ENCODE results near the gene MAST4. TPM values are rescaled to one million over a fixed set of nuclear protein-coding genes. Genes with fewer than 3 reads are reported as not detected.

The MAST4 gene
- total RNA-seq, 1 donor from 2014 or later = 10.5 TPM

DNA sequence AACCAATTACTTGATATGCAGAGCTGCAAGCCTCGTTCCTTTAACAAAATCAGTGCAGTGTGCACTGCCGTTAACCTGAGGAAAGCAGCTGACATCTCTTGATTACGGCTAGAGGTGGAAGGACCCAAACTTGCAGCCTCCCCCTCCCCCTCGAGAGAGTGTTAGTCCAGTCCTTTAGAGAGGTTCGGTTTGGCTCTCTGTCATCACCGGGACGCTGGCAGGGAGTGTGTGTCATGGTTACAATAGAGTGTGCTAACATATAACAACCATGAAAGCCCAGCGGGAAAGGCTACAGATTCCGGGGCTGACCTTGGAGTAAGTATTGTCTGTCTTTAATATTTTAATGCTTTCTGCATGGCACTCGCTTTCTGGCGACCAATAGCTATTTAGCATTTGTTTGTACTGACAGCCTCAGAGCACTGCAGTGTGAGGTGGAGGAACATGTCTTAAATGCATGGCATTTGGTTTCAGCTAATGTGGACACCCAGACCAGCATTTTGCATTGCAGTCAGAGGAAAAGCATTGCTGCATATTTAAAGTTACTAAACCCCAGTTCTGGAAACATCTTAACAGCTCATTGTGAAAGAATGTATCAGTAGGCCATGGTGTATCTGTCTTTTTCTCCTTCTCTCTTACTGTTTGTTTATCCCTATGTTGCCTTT lies 362.9 kb downstream of the MAST4 start:
- Mint-ChIP-seq H3K4me1 (ENCODE audit: unreplicated experiment) (peaks cover 34% of the 10 kb centered on the region), H3K9me3 (ENCODE audit: unreplicated experiment) (no peaks in the 10 kb centered on the region), H3K36me3 (ENCODE audit: unreplicated experiment) (no peaks in the 10 kb centered on the region), H3K27ac (ENCODE audit: unreplicated experiment) (peak overlapping the region; percentile 78), H3K27me3 (ENCODE audit: unreplicated experiment) (no peaks in the 10 kb centered on the region), H3K4me3 (ENCODE audit: unreplicated experiment) (peak overlapping the region; percentile 60)
- no peak for DNase-seq (ENCODE audit: extremely low spot score, unreplicated experiment)
- TF ChIP-seq, protein P1, sequence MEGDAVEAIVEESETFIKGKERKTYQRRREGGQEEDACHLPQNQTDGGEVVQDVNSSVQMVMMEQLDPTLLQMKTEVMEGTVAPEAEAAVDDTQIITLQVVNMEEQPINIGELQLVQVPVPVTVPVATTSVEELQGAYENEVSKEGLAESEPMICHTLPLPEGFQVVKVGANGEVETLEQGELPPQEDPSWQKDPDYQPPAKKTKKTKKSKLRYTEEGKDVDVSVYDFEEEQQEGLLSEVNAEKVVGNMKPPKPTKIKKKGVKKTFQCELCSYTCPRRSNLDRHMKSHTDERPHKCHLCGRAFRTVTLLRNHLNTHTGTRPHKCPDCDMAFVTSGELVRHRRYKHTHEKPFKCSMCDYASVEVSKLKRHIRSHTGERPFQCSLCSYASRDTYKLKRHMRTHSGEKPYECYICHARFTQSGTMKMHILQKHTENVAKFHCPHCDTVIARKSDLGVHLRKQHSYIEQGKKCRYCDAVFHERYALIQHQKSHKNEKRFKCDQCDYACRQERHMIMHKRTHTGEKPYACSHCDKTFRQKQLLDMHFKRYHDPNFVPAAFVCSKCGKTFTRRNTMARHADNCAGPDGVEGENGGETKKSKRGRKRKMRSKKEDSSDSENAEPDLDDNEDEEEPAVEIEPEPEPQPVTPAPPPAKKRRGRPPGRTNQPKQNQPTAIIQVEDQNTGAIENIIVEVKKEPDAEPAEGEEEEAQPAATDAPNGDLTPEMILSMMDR (IDR thresholded peaks at IDR 0.05) = no peak

DNA sequence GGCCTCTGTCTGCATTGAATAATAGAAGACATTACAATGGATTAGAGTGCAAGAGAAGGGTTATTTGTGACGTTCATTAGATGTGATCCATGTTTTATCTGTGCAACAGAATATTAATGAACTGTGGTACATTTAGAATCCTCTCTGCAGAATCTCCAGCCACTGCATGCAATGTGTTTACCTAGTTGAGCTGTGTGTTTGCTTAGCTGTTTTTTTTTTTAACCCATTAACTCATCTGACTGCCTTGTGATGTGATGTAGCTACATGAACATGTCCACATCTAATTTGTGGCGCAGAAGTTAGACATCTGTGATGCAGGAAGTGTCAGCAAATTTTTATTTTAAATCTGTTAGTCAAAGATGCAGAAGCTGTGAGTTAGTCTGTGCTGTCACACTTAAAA lies 363.5 kb downstream of the MAST4 start:
- no peaks in the 10 kb centered on the region for H3K27me3 Mint-ChIP-seq (ENCODE audit: unreplicated experiment)

DNA sequence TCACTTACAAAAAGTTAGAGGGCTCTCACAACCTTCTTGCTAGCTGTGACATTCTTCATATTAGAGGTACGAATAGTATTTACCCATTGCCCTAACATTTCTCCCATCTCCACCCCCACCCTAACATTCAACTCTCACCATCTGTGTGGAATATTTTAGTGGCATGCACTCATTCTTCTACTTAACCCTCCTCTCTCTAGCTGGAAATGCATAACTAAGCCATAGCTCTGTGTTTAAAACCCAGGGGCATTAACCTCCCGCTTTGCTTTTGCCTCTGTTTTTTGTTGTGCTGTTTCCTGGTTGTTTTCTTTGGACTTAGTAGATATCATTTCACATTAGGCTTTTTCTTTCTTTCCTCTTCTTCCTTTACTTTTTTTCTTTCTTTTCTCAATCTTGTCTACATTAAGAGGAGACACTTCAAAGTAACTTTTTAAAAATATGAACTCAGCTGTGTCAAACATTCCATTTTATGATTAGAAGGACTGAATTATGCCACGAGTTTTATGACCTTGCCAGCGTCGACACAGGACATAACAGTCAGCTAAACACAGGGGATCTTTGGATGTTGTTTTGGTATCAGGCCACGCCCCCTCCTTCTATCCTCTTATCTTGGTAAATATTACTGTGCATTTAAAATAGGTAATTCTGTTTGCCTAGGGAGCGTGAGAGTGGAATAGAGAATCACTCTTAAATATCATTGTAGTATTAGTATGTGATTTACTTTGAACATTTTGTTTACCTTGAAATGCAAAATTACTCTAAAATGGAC lies 364.4 kb downstream of the MAST4 start:
- TF ChIP-seq, protein P1 (IDR thresholded peaks at IDR 0.05) = no peak
- peak overlapping the region; percentile 82 for H3K27ac Mint-ChIP-seq (ENCODE audit: unreplicated experiment)
- peak overlapping the region; percentile 54 for H3K4me3 Mint-ChIP-seq (ENCODE audit: unreplicated experiment)
- DNase-seq (ENCODE audit: extremely low spot score, unreplicated experiment) = no peak
- peaks cover 34% of the 10 kb centered on the region for H3K4me1 Mint-ChIP-seq (ENCODE audit: unreplicated experiment)
- no peaks in the 10 kb centered on the region for H3K36me3 Mint-ChIP-seq (ENCODE audit: unreplicated experiment)
- H3K9me3 Mint-ChIP-seq (ENCODE audit: unreplicated experiment) = no peaks in the 10 kb centered on the region
- H3K27me3 Mint-ChIP-seq (ENCODE audit: unreplicated experiment) = no peaks in the 10 kb centered on the region

More for the DNA sequence above, 363.5 kb downstream of the MAST4 start:
- Mint-ChIP-seq H3K36me3 (ENCODE audit: unreplicated experiment) (no peaks in the 10 kb centered on the region), H3K4me1 (ENCODE audit: unreplicated experiment) (peaks cover 34% of the 10 kb centered on the region), H3K9me3 (ENCODE audit: unreplicated experiment) (no peaks in the 10 kb centered on the region), H3K4me3 (ENCODE audit: unreplicated experiment) (peak overlapping the region; percentile 60), H3K27ac (ENCODE audit: unreplicated experiment) (peak overlapping the region; percentile 78)
- no peak for DNase-seq (ENCODE audit: extremely low spot score, unreplicated experiment)
- TF ChIP-seq, protein P1 (IDR thresholded peaks at IDR 0.05) = no peak

DNA sequence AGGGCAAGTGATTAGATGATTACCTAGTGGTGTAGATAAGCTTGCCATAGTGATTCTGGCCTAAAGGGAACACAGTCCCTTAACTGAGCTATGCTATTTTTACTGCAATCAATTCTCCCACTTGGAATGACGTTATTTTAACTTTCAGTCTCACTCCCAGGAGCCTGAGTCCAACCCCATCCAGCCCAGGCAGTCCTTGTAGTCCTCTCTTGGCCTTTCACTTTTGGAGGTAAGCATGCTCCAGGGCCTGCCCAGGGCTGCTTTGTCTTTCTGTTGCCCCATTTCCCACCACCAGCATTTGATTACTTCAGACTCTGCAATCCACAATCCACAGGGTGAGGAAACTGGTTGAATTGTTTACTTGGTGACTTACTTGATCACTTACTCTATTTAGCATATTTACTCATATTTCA lies 367.4 kb downstream of the MAST4 start:
- Mint-ChIP-seq H3K9me3 (ENCODE audit: unreplicated experiment) (no peaks in the 10 kb centered on the region), H3K4me3 (ENCODE audit: unreplicated experiment) (no peak overlapping the region), H3K27me3 (ENCODE audit: unreplicated experiment) (no peaks in the 10 kb centered on the region), H3K4me1 (ENCODE audit: unreplicated experiment) (peaks cover 26% of the 10 kb centered on the region), H3K27ac (ENCODE audit: unreplicated experiment) (no peak overlapping the region), H3K36me3 (ENCODE audit: unreplicated experiment) (no peaks in the 10 kb centered on the region)
- DNase-seq (ENCODE audit: extremely low spot score, unreplicated experiment) = no peak
- TF ChIP-seq, protein P1 (IDR thresholded peaks at IDR 0.05) = no peak

DNA sequence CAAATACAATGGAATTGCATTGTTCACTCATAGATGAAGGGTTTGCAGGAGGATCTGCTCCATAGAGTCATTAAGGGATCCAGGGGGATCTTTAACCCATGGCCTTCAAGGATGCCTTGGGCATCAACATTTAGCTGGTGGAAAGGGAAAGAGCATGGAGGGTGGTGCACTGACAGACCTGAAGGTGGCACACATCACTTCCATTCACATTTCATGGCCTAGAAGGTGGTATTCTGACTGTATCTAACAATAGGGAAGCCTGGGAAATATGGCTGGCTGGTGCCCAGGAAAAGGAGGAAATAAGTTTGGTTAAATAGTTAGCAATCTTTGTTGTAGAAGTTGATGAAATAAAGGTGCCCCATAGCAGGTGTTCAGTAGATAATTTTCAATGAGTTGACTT lies 370.2 kb downstream of the MAST4 start:
- Mint-ChIP-seq H3K9me3 (ENCODE audit: unreplicated experiment) (no peaks in the 10 kb centered on the region), H3K36me3 (ENCODE audit: unreplicated experiment) (no peaks in the 10 kb centered on the region), H3K4me1 (ENCODE audit: unreplicated experiment) (peaks cover 2% of the 10 kb centered on the region), H3K27me3 (ENCODE audit: unreplicated experiment) (no peaks in the 10 kb centered on the region), H3K27ac (ENCODE audit: unreplicated experiment) (no peak overlapping the region), H3K4me3 (ENCODE audit: unreplicated experiment) (no peak overlapping the region)
- DNase-seq (ENCODE audit: extremely low spot score, unreplicated experiment) = no peak
- TF ChIP-seq, protein P1 (IDR thresholded peaks at IDR 0.05) = no peak

All from osteocyte (in vitro differentiated cells).